ENCODE measurements around the gene CCHCR1.
"Not testable (repeated sequence)": the region's sequence is repeated elsewhere in the genome, so short reads cannot be mapped to it uniquely, and the experiment has no call there.

CCHCR1 gene, protein sequence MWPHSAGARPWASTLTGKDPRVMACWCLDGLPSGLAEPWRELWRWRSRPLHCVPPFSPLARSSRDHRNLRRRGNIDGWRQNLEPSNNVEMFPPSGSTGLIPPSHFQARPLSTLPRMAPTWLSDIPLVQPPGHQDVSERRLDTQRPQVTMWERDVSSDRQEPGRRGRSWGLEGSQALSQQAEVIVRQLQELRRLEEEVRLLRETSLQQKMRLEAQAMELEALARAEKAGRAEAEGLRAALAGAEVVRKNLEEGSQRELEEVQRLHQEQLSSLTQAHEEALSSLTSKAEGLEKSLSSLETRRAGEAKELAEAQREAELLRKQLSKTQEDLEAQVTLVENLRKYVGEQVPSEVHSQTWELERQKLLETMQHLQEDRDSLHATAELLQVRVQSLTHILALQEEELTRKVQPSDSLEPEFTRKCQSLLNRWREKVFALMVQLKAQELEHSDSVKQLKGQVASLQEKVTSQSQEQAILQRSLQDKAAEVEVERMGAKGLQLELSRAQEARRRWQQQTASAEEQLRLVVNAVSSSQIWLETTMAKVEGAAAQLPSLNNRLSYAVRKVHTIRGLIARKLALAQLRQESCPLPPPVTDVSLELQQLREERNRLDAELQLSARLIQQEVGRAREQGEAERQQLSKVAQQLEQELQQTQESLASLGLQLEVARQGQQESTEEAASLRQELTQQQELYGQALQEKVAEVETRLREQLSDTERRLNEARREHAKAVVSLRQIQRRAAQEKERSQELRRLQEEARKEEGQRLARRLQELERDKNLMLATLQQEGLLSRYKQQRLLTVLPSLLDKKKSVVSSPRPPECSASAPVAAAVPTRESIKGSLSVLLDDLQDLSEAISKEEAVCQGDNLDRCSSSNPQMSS

DNA sequence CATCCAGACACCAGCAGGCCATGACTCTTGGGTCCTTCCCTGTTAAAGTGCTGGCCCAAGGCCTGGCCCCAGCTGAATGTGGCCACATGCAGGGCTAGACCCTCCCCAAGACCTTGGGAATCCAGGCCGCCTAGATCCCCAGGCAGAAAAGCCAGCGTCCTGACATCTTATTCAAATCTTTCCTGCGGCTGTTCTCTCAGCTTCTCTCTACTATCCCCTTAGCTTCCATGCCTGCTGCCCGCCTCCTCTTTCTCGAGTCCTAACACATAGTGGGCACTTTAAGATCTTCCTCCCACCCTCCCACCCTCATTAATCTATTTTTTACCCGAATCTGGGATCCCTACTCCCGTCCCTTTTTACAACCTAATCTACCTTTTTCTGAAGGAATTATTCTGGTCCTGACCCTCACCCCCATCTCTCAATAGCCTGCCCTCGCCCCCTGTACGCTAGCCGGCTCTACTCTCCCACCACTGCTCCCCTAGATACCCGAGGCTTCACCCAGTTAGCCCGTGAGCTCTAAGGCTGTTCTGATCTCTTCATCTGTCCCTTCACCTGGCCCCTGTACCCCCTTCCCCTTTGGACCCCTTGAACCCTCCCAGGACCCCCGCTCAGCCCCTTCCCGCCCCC, at the start of gene CCHCR1:
Gene CCHCR1 (minus strand): TSS at position 290 of the 627 bp plus-strand sequence. CDS start 202 bp downstream, at position 88.
- DNase-seq = no peak

DNA sequence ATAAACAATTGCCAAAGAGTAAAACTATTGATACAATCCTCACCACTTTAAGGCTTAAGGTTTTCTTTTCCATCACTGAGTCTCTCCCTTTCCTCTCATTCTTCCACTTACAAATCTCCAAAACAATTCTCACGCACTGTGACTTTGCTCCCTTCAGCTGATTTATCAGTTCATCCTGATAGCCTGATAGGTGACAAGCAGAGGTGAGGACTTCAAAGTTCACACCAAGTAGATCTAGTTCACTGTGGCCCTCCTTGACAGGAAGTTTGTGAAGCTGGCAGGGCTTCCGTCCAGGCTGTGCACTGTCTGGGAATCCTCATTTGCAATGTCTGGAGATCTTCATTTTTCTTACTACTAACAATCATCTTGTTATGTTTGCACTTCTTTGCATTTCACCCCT, 48.0 kb upstream of the CCHCR1 start:
- no peak for DNase-seq

DNA sequence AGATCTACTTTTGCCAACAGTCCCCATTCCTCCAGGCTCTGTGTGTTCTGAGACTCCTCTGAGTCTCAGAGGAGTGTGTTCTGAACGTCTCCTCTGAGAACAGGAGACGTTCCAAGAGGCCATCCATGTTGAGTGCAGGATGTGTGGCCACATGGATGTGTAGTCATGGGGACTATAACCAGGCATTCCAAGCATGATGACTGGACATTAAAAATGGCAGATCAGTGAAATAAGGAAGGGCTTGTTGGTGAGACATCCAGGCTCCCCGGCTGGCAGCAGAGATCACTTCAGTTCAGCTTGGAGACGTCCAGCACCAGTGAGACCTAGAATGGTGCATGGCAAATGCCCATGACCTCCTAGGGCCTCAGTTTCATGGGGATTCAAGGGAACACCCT, 47.1 kb upstream of the CCHCR1 start:
- DNase-seq = no peak

DNA sequence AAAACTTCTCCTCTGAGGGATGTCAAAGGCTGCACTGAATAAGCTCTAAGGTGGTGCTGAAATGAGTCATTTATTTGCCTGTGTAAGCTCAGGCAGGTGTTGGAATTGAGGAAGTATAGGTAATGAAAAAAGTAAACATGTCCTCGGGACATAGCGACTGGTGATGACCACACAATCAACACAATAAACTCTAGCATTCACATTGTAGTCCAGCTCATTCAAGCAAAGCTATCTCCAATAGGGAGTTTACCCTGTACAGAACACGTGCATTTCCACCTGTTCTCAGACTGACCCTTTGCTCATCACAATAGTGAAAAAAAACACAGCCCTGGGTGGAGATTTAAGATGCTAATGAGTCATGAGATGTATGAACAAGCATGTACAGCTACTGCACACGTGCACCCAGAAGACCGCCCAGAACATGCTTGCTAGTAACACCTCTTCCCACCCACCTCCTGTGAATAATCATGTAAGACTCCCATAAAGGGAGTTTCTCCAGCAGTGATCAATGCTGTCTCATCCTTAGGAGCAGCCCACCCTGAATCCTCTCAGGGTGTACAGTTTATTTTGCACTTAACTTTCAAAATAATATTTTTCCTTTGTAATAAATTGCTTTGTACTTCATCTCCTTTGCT, 45.9 kb upstream of the CCHCR1 start:
- DNase-seq = peak in 1 of 2 donors; percentile 69

DNA sequence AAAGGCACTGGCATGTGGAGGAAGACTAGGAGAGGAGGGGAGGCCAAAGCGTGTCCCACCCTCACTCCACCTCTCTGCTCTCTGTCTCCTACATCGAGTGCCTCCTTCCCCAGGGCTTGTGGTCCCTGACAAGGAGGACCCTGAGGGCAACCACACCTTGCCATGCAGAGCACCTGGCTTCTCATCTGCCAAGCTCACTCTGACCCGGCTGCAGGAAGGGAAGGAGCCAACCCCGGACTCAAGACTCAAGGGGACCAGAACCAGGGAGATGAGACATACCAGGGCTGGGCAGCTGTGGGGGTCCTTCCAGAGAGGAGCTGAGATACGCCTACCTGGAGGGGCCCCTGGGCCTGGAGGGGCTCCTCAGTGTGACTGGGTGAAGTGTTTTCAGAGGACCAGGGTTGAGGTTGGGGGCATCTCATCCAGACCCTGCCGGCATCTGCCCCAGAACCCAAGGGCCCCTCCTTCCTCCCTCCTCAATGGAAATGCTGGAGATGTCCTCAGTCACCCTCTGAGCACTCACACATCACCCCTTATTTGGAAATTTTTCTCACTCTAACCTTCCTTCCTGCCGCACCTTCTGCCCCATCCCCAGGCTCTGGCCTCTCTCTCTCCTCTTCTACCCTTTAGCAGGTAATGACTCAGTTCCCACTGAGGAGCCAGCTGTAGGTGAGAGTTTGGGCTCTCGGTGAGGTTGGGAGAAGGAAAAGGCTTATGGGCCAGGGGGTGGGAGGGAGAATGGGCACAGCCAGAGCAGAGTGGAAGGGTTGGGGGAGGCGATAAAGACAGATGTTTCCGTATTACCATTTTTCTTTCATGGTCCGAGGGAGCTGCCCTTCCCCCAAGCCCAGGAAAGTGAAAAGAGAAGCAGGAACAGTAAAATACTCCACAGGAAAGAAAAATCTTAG, 44.9 kb upstream of the CCHCR1 start:
- no peak for DNase-seq

DNA sequence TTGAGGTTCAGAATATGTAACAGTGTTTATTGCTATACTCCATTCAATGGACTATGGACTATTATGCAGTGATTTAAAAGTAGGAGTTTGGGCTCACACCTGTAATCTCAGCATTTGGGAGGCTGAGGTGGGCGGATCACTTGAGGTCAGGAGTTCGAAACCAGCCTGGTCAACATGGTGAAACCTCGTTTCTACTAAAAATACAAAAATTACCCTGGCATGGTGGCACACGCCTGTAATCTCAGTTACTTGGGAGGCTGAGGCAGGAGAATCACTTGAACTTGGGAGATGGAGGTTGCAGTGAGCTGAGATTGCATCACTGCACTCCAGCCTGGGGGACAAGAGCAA, 41.5 kb upstream of the CCHCR1 start:
- not testable (repeated sequence) for DNase-seq

DNA sequence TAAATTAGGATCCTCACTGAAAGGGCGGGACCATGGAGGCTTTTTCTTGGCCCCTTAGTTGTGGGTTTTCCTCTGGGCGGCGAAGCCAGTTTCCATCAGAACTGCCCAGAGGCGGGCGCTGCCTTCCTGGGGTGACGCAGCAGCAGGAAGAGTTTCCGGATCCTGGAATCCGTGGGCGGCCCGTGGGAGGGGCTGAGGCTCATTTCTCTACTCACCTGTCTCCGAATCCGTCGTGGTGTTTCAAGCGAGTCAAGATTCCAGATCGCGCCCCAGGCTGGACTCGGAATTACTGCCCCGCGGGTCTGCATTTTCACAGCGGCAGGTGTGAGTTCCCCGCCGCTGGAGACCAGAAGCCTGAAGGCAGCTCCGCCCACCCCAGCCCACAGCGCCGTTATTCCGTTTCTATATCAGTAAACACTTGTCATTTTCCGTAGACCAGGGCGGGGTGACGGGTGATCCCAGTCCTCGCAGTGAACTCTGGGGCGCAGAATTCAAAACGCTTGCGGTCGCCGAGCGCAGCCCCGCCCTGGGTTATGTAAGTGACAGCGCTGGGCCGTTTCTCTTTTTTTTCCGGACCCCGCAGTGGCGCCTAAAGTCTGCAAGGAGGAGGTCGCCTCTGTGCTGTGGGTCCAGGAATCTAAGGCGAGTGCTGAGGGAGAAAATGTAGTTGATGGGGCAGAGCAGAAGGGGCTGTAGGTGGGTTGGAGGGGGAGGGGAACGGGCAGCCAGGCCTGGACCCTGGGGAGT, 40.1 kb upstream of the CCHCR1 start:
- DNase-seq = peak; percentile 92

DNA sequence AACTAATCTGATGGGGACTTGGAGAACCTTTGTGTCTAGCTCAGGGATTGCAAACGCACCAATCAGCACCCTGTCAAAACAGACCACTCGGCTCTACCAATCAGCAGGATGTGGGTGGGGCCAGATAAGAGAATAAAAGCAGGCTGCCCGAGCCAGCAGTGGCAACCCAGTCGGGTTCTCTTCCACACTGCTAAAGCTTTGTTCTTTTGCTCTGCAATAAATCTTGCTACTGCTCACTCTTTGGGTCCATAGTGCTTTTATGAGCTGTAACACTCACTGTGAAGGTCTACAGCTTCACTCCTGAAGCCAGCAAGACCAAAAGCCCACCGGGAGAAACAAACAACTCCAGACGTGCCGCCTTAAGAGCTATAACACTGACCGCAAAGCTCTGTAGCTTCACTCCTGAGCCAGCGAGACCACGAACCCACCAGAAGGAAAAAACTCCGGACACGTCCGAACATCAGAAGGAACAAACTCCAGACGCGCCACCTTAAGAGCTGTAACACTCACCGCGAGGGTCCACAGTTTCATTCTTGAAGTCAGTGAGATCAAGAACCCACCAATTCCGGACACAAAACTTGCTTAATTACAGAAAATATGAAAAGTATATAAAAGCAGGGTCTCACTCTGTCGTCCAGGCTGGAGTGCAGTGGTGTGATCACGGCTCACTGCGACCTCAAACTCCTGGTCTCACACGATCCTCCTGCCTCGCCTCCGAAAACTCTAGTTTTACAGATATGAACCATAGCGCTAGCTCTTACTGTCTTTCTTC, 38.8 kb upstream of the CCHCR1 start:
- not testable (repeated sequence) for DNase-seq

DNA sequence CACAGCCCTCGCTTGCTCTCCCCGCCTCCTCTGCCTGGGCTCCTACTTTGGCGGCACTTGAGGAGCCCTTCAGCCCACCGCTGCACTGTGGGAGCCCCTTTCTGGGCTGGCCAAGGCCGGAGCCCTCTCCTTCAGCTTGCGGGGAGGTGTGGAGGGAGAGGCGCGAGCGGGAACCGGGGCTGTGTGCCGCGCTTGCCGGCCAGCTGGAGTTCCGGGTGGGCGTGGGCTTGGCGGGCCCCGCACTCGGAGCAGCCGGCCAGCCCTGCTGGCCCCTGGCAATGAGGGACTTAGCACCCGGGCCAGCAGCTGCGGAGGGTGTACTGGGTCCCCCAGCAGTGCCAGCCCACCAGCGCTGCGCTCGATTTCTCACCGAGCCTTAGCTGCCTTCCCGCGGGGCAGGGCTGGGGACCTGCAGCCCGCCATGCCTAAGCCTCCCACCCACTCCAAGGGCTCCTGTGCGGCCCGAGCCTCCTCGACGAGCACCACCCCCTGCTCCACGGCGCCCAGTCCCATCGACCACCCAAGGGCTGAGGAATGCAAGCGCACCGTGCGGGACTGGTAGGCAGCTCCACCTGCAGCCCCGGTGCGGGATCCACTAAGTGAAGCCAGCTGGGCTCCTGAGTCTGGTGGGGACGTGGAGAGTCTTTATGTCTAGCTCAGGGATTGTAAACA, 37.8 kb upstream of the CCHCR1 start:
- DNase-seq = not testable (repeated sequence)

DNA sequence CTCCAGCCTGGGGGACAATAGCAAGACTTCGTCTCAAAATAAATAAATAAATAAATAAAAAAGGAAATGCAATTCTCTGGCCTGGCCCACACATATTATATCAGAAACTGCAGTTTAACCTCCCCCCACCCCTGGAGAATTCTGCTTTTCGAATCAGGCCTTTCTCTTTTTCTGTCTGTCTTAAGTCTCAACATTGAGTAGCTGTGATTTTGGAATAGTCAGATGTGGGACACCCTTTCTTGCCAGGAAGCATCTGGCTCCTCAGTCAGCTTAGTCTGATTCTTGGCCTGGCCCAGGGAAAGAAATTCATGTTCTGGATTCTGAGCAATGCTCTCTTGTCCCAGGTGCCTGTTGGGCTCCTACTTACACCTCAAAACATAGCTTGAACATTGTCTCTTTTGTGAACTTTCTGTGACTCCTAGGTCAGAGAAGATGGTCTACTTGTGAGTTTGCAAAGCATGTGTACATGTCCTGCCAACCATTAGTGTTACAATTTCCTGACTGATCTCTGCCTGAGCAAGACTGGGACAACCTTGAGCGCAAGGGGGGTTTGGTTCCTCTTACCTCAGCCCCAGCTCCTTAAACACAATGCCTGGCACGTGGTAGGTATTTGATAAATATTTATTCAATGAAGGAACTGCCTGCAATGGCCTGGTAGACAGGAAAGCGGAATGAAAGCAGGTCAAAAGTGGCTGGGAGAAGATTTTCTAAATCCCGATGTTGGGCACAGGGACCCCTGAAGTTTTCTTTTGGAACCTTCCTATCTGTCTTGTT, 36.6 kb upstream of the CCHCR1 start:
- DNase-seq = no peak

DNA sequence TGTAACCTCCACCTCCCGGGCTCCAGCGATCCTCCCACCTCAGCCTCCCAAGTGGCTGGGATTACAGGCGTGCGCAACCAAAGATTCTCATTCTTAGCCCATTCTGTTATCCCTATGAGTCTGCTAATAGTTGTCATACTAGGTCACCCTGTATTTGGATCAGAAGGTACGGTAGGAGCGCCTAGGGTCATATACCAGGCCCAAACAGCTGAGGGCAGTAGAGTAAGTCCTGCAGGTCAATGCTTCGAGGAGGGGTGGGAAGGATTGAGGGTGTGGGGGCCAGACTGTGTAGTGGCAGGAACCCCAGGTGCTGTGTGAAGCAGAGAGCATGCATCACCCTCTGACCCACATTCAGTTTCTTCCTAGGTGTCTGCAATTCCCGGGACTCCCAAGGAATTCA, 35.6 kb upstream of the CCHCR1 start:
- no peak for DNase-seq

DNA sequence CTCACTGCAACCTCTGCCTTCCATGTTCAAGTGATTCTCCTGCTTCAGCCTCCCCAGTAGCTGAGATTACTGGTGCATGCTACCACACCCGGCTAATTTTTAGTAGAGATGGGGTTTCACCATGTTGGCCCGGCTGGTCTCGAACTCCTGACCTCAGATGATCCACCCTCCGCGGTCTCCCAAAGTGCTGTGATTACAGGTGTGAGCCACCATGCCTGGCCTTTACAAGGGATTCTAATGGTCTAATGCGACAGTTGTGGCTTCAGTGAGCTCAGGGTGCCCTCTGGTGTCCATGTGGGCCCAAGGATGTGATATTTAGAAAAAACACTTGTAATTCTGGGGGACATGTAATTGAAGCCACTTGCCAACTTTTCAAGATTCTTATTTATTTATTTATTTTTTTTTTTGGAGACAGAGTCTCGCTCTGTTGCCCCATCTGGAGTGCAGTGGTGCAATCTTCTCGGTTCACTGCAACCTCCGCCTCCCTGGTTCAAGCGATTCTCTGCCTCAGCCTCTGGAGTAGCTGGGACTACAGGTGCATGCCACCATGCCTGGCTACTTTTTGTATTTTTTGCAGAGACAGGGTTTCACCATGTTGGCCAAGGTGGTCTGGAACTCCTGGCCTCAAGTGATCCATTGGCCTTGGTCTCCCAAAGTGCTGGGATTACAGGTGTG, 35.0 kb upstream of the CCHCR1 start:
- peak; percentile 45 to 77 for DNase-seq

DNA sequence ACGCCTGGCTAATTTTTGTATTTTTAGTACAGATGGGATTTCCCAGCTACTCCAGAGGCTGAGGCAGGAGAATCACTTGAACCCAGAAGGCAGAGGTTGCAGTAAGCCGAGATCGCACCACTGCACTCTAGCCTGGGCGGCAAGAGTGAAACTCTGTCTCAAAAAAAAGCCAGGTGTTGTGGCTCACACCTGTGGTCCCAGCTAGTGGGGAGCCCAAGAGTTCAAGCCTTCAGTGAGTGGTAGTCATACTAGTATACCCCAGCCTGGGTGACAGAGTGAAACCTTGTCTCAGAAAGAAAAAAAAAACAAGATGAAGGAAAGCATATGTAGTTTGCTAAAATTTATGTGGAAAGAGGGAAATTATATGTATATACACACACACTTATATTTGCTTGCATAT, 32.9 kb upstream of the CCHCR1 start:
- DNase-seq = no peak

DNA sequence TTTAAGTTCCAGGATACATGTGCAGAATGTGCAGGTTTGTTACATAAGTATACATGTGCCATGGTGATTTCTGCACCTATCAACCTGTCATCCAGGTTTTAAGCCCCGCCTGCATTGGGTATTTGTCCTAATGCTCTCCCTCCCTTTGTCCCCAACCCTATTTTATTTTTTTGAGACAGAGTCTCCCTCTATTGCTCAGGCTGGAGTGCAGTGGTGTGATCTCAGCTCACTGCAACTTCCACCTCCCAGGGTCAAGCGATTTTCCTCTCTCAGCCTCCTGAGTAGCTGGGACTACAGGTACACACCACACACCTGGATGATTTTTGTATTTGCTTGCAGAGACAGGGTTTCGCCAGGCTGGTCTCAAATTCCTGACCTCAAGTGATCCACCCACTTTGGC, 31.6 kb upstream of the CCHCR1 start:
- DNase-seq = not testable (repeated sequence)

DNA sequence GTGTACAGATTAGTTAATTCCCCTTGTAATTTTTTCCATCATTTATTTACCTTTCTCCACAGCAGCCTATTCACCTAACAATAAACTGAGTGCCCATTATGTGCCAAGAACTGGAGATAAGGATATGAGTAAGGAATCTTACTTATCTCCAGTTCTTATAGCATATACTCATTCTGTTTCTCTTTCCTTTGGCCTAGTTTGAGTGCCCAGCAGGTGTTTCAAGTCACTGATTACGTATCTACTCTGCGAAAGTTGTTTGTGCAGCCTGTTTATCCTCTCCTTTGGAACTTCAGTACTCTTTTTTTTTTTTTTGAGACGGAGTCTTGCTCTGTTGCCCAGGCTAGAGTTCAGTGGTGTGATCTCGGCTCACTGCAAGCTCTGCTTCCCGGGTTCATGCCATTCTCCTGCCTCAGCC, 30.2 kb upstream of the CCHCR1 start:
- no peak for DNase-seq

DNA sequence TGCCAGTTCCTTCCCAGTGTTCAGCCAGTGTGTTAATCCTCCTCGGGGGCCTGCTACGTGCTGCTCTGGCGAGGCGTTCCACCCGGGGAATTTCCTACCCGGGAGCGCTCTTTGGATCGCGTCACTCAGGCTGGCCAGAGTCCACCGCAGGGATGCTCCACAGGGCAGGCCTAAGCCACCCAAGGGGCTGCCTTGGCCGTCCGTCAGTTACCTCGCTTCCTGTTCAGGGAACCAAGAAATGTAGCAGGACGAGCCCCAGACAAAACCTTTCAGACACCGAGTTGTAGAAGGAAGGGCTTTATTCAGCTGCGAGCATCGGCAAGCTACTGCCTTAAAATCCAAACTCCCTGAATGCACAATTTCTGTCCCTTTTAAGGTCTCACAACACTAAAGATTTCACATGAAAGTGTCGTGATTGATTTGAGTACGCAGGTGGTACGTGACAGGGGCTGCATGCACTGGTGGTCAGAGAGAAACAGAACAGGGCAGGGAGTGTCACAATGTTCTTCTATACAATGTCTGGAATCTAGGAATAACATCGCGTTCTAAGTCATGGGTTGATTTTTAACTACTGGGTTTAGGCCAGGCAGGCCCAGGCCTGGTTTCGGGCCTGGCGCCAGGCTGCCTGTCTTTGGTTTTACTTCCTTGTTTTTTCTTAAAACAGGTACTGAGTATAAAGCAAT, 28.6 kb upstream of the CCHCR1 start:
- DNase-seq = no peak

DNA sequence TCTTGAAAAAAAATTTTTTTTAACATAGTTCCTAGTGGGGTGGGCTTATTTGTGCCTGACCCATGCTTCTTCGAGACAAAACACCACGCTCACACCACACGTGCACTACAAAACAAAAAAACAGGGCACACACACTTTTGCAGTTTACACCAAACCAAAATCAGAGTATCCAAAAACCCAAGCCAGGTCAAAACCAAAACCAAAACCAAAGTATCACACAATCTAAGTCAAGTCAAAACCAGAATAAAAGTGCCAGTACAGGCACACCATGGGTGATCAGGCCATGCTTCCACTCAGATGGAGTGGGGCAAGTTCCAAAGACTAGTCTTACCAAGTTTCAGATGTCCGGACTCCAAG, 28.1 kb upstream of the CCHCR1 start:
- DNase-seq = not testable (repeated sequence)

DNA sequence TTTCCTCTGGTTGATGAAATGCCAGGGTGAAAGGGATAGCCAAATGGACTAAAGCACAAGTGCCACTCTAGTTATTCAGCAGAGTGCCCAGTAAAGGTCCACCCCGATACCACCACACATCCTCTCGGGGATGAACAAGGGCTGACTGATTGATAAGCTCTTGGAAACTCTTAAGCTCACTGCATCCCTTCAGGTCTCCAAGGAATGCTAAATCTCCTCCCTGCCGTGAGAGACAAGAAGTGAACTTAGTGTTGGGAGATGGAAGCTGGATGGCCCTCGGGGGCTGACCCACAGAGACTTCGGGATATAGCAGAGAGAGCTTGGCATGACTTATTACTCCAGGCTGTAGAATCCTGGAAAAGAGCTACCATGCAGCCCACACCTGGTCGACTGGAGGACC, 26.3 kb upstream of the CCHCR1 start:
- not testable (repeated sequence) for DNase-seq

Measured in inflammatory macrophage treated with lipopolysaccharide for 1 hour (primary cell).